ENCODE data around the gene CLIC5.

DNA sequence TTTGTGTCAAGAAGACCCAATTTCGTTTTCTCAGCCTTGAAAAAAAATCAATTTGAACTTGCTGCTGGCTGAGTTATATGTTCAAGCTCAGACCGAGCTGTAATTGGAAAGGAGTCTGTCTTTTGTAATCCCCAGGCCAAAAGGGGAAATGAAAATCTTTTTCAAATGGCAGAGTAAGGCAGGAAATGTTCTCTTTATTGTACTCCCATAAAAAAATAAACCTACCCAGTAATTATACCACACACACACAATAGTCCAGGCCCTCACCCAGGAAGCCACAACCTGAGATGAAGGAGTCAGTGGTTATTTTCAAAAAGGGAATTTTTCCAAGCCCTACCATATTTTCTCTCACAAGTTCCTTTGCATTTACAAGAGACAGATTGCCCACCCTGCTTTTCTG, 45.3 kb downstream of the CLIC5 start:
- TF ChIP-seq CTCF (IDR thresholded peaks at IDR 0.05; ENCODE audit: low read length): no peak
- no peak for TF ChIP-seq EZH2 (IDR thresholded peaks at IDR 0.05; ENCODE audit: borderline replicate concordance, low read length)
